GM12878 (cell line): ENCODE results near the gene KCNV2. TPM values are rescaled to one million over a fixed set of nuclear protein-coding genes. Genes with fewer than 3 reads are reported as not detected.

Source experiments
- ATAC-seq: fragments of 200-7000 bp; cut with Tn5 transposase; 3 replicates; pipeline ENCODE4 v1.9.1; 2020; ENCODE audit warnings: mild to moderate bottlenecking, moderate library complexity
- BruUV-seq: library from RNA; stranded (reverse); fragments of 400-500 nt; replicated peaks from 2 replicates; lab custom pipeline; 2021; lab: Mats Ljungman, UMichigan
- CTCF ChIA-PET: fragments of 300-600 bp; sonication (Branson Sonifier 250); formaldehyde crosslinking; extraction: SDS; loops from one replicate; lab custom pipeline; 2021; ENCODE audit warnings: inconsistent platforms; lab: Yijun Ruan, JAX
- POLR2A ChIA-PET: fragments of 350-600 bp; formaldehyde crosslinking; extraction: SDS; loops from one replicate; lab custom pipeline; 2021; ENCODE audit warnings: inconsistent platforms; lab: Charles Lee
- RAD21 ChIA-PET: fragments of 300-600 bp; sonication (Branson Sonifier 250); formaldehyde crosslinking; loops from one replicate; lab custom pipeline; 2023; ENCODE audit warnings: antibody characterized with exemption; ENCODE audit not compliant: unreplicated experiment; lab: Charles Lee
- SMC1A ChIA-PET: fragments of 300-600 bp; sonication (Branson Sonifier 250); formaldehyde crosslinking; loops from one replicate; lab custom pipeline; 2023; ENCODE audit not compliant: unreplicated experiment, uncharacterized antibody; lab: Charles Lee
- DNase-seq: peaks from one replicate; pipeline ENCODE4 v3.0.0-alpha.2; 2011; ENCODE audit warnings: low read depth, low spot score
- FAIRE-seq: peaks from 3 replicates; lab custom pipeline; 2011; peaks lifted over from hg19 to GRCh38; lab: Jason Lieb, UNC
- H2AFZ ChIP-seq: 2 replicates; pipeline ENCODE4 v1.6.0; 2011; ENCODE audit warnings: low read depth, low read length, control low read depth; ENCODE audit not compliant: control insufficient read depth
- H3K27ac ChIP-seq: 2 replicates; pipeline ENCODE4 v1.5.1; 2011; ENCODE audit warnings: control low read depth; ENCODE audit not compliant: control insufficient read depth, insufficient read depth
- H3K27me3 ChIP-seq, 2 experiments: replicated peaks in 1 of 2; 2 replicates each; pipeline versions ENCODE4 v1.6.0 to v1.6.1; 2011; ENCODE audit warnings: low read length in 1 of 2; ENCODE audit not compliant: control insufficient read depth in 2 of 2, insufficient read depth in 2 of 2
- H3K36me3 ChIP-seq, 2 experiments: 2 replicates each; pipeline ENCODE4 v1.5.1; 2011; ENCODE audit warnings: low read length in 1 of 2; ENCODE audit not compliant: control insufficient read depth in 2 of 2, insufficient read depth in 2 of 2
- H3K4me1 ChIP-seq: 2 replicates; pipeline ENCODE4 v1.6.1; 2011; ENCODE audit warnings: mild to moderate bottlenecking, low read length, moderate library complexity, mixed read lengths; ENCODE audit not compliant: control insufficient read depth, insufficient read depth
- H3K4me2 ChIP-seq: 2 replicates; pipeline ENCODE4 v1.6.0; 2011; ENCODE audit warnings: control low read depth; ENCODE audit not compliant: control insufficient read depth, insufficient read depth
- H3K4me3 ChIP-seq: fragments of 200-600 bp; sonication (generic); 2 replicates; pipeline ENCODE4 v1.5.1; 2016
- H3K79me2 ChIP-seq: 2 replicates; pipeline ENCODE4 v1.6.0; 2011; ENCODE audit warnings: low read length; ENCODE audit not compliant: control insufficient read depth, insufficient read depth
- H3K9ac ChIP-seq: 2 replicates; pipeline ENCODE4 v1.8.0; 2011; ENCODE audit warnings: low read length, control low read depth, mixed read lengths; ENCODE audit not compliant: control insufficient read depth, insufficient read depth
- H3K9me3 ChIP-seq: replicated peaks from 3 replicates; pipeline ENCODE4 v1.5.1; 2011; ENCODE audit warnings: mild to moderate bottlenecking, low read length; ENCODE audit not compliant: control insufficient read depth, insufficient read depth
- H4K20me1 ChIP-seq: 2 replicates; pipeline ENCODE4 v1.6.0; 2011; ENCODE audit not compliant: control insufficient read depth, insufficient read depth
- DPF2 ChIP-seq: fragments of 450-650 bp; IDR thresholded peaks from 2 replicates; pipeline ENCODE4 v1.6.1; 2017; ENCODE audit warnings: mild to moderate bottlenecking
- HDGF ChIP-seq: fragments of 450-650 bp; IDR thresholded peaks from 2 replicates; pipeline ENCODE4 v1.6.1; 2016; ENCODE audit warnings: antibody characterized with exemption
- IRF4 ChIP-seq: IDR thresholded peaks from 2 replicates; pipeline ENCODE4 v1.6.1; 2011; ENCODE audit warnings: low read depth, low read length
- KLF5 ChIP-seq: fragments of 450-650 bp; IDR thresholded peaks from 2 replicates; pipeline ENCODE4 v1.6.1; 2014; ENCODE audit warnings: mild to moderate bottlenecking; ENCODE audit not compliant: partially characterized antibody
- MEF2B ChIP-seq: fragments of 450-650 bp; IDR thresholded peaks from 2 replicates; pipeline ENCODE4 v1.6.1; 2018; ENCODE audit warnings: mild to moderate bottlenecking, moderate library complexity; ENCODE audit not compliant: partially characterized antibody, poor library complexity, severe bottlenecking
- NR2C1 ChIP-seq: fragments of 450-650 bp; IDR thresholded peaks from 2 replicates; pipeline ENCODE4 v1.6.1; 2017; ENCODE audit warnings: antibody characterized with exemption, mild to moderate bottlenecking, moderate library complexity
- PAX5 ChIP-seq: IDR thresholded peaks from 2 replicates; pipeline ENCODE4 v1.6.1; 2011; ENCODE audit warnings: low read depth, low read length, borderline replicate concordance
- SMAD5 ChIP-seq: IDR thresholded peaks from 2 replicates; pipeline ENCODE4 v1.6.1; 2016; ENCODE audit warnings: antibody characterized with exemption, low read depth
- SPI1 ChIP-seq: IDR thresholded peaks from 2 replicates; pipeline ENCODE4 v1.6.1; 2011; ENCODE audit warnings: low read depth, mild to moderate bottlenecking, low read length, moderate library complexity, borderline replicate concordance; ENCODE audit not compliant: insufficient read depth
- SUZ12 ChIP-seq: fragments of 200-600 bp; sonication (generic); IDR thresholded peaks from one replicate; pipeline ENCODE4 v1.6.1; 2018; ENCODE audit warnings: antibody characterized with exemption, mild to moderate bottlenecking; ENCODE audit not compliant: unreplicated experiment
- TAF1 ChIP-seq: IDR thresholded peaks from 2 replicates; pipeline ENCODE4 v1.6.1; 2011; ENCODE audit warnings: mild to moderate bottlenecking, low read depth, low read length, borderline replicate concordance
- TCF12 ChIP-seq: IDR thresholded peaks from 2 replicates; pipeline ENCODE4 v1.6.1; 2011; ENCODE audit warnings: low read depth, mild to moderate bottlenecking, low read length
- YBX1 ChIP-seq: fragments of 450-650 bp; IDR thresholded peaks from 2 replicates; pipeline ENCODE4 v1.6.1; 2016; ENCODE audit warnings: antibody characterized with exemption
- WGBS: methylation state at CpG from one replicate; pipeline ENCODE4 v1.1.6; 2016; ENCODE audit warnings: low lambda C conversion rate; ENCODE audit not compliant: insufficient replicate concordance, insufficient coverage; ENCODE audit errors: missing lambda C conversion rate; 5-methylcytosine and 5-hydroxymethylcytosine counted together
- in situ Hi-C: fragments of 300-500 bp; cut with MboI; formaldehyde crosslinking; loops from 9 replicates; pipeline ENCODE4 v1.14.3; 2018; ENCODE audit warnings: mixed read lengths
- intact Hi-C: fragments of 100-400 bp; cut with micrococcal nuclease; formaldehyde crosslinking; loops from one replicate; pipeline ENCODE4 v1.14.2; 2022; ENCODE audit not compliant: unreplicated experiment
- polyA plus RNA-seq, 11 experiments: library from polyadenylated mRNA; depleted of rRNA in 4 of 11; unstranded in 6 of 11; stranded (reverse) in 5 of 11; fragments of >200 nt; fragmentation: Nextera tagmentation in 4 of 11; fragmentation: Illumina TruSeq in 1 of 11; extraction: Ambion mirVana in 4 of 11; extraction: Trizol in 1 of 11; gene quantifications; 1 replicate in 1 of 11; 2 replicates in 10 of 11; pipeline versions ENCODE4 v1.2.1 to v1.2.3, GENCODE V29; 2011 to 2016; ENCODE audit warnings: inconsistent platforms in 2 of 11, missing spikeins in 2 of 11, low read depth in 1 of 11
- total RNA-seq, 4 experiments: library from RNA; depleted of rRNA in 3 of 4; stranded (reverse); fragments of >200 nt in 3 of 4; fragmentation: Illumina TruSeq in 1 of 4; extraction: Trizol in 1 of 4; gene quantifications; 2 replicates each; pipeline versions ENCODE4 v1.2.1 to v1.2.3, GENCODE V29; 2013 to 2021
- TF ChIP-seq, protein P1 (sequence below): fragments of 150-350 bp; IDR thresholded peaks from 2 replicates; pipeline ENCODE4 v1.6.1; 2014; ENCODE audit warnings: mild to moderate bottlenecking, low read depth, low read length
- TF ChIP-seq, protein P2 (sequence below): fragments of 450-650 bp; IDR thresholded peaks from 2 replicates; pipeline ENCODE4 v1.6.1; 2018; ENCODE audit warnings: borderline replicate concordance, mild to moderate bottlenecking; ENCODE audit not compliant: partially characterized antibody

The KCNV2 gene
- total and polyA plus RNA-seq, 10 of the 15 experiments (the other 5 are each of a cell fraction or from before 2014, with no cell fraction given) = 0.04 to 0.37 (median 0.09) TPM; not detected in 4

DNA sequence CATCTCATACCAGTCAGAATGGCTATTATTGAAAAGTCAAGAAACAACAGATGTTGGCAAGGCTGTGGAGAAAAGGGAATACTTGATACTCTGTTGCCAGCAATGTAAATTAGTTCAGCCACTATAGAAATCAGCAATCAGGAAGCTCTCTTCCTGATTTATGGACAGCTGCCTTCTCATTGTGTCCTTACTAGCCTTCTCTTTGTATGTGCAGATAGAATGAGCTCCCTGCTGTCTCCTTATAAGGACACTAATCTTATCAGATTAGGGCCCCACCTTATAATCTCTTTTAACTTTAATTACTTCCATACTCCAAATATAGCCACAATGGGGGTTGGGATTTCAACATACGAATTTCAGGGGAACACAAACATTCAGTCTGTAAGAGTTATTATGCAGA lies 38.0 kb downstream of the KCNV2 start:
- Histone ChIP-seq H3K36me3 (no peaks in the 10 kb centered on the region; a peak in 1 of 4 replicates), H3K4me2 (no peak overlapping the region), H3K9ac (no peak overlapping the region), H3K4me1 (no peaks in the 10 kb centered on the region), H3K79me2 (no peaks in the 10 kb centered on the region), H2AFZ (no peak overlapping the region), H3K27me3 (no peaks in the 10 kb centered on the region), H3K27ac (no peak overlapping the region), H3K9me3 (no peaks in the 10 kb centered on the region)
- DNase-seq = no peak
- ATAC-seq = no peak
- WGBS = 94% methylated on average over 1 of the region's 1 CpG
- ChIA-PET CTCF (interaction anchor here (2.9 kb wide), 1 partner anchor 27 kb away, joined by 9 read pairs; no protein-coding TSS in a partner anchor), POLR2A (interaction anchor here (0.7 kb wide), 1 partner anchor 857 kb away, joined by 4 read pairs; no protein-coding TSS in a partner anchor), SMC1A (interaction anchor here (2.0 kb wide), 1 partner anchor 27 kb away, joined by 6 read pairs; no protein-coding TSS in a partner anchor), RAD21 (no interaction called here)
- intact Hi-C loops = no loop called here
- FAIRE-seq = no peak
- in situ Hi-C loops = no loop called here
- no peak for TF ChIP-seq PAX5
- TF ChIP-seq YBX1 = no peak
- TF ChIP-seq IRF4 = no peak
- no peak for TF ChIP-seq DPF2
- TF ChIP-seq NR2C1 = no peak
- TF ChIP-seq, protein P1, sequence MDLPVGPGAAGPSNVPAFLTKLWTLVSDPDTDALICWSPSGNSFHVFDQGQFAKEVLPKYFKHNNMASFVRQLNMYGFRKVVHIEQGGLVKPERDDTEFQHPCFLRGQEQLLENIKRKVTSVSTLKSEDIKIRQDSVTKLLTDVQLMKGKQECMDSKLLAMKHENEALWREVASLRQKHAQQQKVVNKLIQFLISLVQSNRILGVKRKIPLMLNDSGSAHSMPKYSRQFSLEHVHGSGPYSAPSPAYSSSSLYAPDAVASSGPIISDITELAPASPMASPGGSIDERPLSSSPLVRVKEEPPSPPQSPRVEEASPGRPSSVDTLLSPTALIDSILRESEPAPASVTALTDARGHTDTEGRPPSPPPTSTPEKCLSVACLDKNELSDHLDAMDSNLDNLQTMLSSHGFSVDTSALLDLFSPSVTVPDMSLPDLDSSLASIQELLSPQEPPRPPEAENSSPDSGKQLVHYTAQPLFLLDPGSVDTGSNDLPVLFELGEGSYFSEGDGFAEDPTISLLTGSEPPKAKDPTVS = no peak
- TF ChIP-seq KLF5 = no peak
- TF ChIP-seq TAF1 = no peak
- TF ChIP-seq SUZ12 = no peak
- no peak for TF ChIP-seq HDGF
- TF ChIP-seq TCF12 = no peak
- no peak for TF ChIP-seq MEF2B
- TF ChIP-seq SPI1 = no peak
- TF ChIP-seq, protein P2, sequence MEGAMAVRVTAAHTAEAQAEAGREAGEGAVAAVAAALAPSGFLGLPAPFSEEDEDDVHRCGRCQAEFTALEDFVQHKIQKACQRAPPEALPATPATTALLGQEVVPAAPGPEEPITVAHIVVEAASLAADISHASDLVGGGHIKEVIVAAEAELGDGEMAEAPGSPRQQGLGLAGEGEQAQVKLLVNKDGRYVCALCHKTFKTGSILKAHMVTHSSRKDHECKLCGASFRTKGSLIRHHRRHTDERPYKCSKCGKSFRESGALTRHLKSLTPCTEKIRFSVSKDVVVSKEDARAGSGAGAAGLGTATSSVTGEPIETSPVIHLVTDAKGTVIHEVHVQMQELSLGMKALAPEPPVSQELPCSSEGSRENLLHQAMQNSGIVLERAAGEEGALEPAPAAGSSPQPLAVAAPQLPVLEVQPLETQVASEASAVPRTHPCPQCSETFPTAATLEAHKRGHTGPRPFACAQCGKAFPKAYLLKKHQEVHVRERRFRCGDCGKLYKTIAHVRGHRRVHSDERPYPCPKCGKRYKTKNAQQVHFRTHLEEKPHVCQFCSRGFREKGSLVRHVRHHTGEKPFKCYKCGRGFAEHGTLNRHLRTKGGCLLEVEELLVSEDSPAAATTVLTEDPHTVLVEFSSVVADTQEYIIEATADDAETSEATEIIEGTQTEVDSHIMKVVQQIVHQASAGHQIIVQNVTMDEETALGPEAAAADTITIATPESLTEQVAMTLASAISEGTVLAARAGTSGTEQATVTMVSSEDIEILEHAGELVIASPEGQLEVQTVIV = no peak
- TF ChIP-seq SMAD5 = no peak
- TF ChIP-seq, all 136 proteins: peak for 0
- BruUV-seq = no TSS peak
- H3K4me3 ChIP-seq = no peak overlapping the region
- no peaks in the 10 kb centered on the region for H4K20me1 ChIP-seq
